ENCODE results near the gene PRR22. TPM values are rescaled to one million over a fixed set of nuclear protein-coding genes. Genes with fewer than 3 reads are reported as not detected.

Gene PRR22
- total RNA-seq, 4 donors from 2014 or later, result 1.3 to 5.0 (median 2.1) TPM

DNA sequence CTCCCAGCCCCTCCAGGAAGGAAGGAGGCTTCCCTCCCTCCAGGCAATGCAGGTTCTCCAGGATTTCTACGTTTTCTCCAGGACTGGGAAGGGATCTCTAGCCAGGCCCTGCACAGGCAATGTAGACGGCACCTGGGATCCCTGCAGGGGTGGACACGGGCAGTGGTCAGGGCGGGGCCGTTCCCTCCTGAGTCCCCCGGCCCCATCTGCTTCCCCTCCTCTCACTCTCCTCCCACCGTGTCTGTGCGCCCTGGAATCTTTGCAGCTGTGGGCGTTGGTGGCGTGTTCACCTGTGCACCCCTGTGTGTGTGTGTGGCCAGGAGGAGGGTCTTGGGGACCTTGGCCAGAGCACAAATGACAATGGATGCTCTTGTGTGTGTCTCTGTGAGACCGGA, 30.3 kb upstream of the PRR22 start:
- Histone ChIP-seq H3K27ac (no peak overlapping the region), H3K4me1 (peaks cover 0 to 6% (median 3%) of the 10 kb centered on the region in 3 donors), H3K36me3 (no peaks in the 10 kb centered on the region), H3K4me3 (no peak overlapping the region), H3K9me3 (no peaks in the 10 kb centered on the region), H3K27me3 (peaks cover 0 to 19% (median 0%) of the 10 kb centered on the region in 4 donors)
- no peak for TF ChIP-seq POLR2A (IDR thresholded peaks at IDR 0.05)
- TF ChIP-seq, protein P1, sequence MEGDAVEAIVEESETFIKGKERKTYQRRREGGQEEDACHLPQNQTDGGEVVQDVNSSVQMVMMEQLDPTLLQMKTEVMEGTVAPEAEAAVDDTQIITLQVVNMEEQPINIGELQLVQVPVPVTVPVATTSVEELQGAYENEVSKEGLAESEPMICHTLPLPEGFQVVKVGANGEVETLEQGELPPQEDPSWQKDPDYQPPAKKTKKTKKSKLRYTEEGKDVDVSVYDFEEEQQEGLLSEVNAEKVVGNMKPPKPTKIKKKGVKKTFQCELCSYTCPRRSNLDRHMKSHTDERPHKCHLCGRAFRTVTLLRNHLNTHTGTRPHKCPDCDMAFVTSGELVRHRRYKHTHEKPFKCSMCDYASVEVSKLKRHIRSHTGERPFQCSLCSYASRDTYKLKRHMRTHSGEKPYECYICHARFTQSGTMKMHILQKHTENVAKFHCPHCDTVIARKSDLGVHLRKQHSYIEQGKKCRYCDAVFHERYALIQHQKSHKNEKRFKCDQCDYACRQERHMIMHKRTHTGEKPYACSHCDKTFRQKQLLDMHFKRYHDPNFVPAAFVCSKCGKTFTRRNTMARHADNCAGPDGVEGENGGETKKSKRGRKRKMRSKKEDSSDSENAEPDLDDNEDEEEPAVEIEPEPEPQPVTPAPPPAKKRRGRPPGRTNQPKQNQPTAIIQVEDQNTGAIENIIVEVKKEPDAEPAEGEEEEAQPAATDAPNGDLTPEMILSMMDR (IDR thresholded peaks at IDR 0.05), result no peak
- WGBS, 2 donors, result 43 to 86% methylated on average over 1 to 5 of the region's 11 CpGs
- intact Hi-C loops (cut with DNase I), result no loop called here
- no peak for DNase-seq

DNA sequence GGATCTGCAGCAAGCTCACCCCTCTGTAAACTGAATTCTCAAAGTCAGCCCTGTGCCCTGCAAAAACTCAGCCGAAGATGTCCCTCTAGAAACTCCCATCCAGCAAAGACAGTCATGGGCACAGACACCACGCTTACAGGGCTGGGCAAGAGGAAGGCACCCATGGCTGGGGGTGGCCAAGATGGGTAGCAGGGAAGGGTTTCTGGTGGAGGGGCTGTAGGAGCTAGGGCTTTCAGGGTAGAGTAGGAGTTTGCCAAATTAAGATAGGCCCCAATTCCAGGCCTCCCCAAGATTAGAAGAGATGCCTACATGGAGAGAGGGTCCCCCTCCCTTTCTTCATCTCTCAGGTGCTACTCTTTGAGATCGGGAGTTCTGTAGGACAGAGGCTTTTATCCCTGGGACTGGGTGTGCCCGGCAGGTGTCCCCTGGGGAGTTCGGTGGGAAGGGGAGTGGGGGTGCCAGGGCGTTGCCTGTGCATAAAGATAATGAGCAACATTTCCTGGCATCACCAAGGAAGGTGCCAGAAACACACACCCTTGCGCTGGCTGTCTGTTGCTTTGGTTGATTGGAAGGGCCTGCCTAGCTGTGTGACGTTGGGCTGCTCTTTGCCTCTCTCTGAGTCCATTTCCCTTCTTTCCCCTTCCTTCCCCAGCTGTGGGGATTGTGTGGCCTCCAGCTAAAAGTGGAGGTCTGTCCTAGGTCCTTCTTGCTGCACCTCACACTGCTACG, 29.7 kb upstream of the PRR22 start:
- Histone ChIP-seq H3K4me3 (no peak overlapping the region), H3K36me3 (no peaks in the 10 kb centered on the region), H3K27me3 (peaks cover 0 to 19% (median 0%) of the 10 kb centered on the region in 4 donors), H3K27ac (no peak overlapping the region), H3K9me3 (no peaks in the 10 kb centered on the region), H3K4me1 (peaks cover 0 to 6% (median 3%) of the 10 kb centered on the region in 3 donors)
- DNase-seq, result no peak
- 17 to 63% methylated on average over 6 of the region's 9 CpGs for WGBS, 2 donors
- intact Hi-C loops (cut with DNase I), result no loop called here
- TF ChIP-seq, protein P1 (IDR thresholded peaks at IDR 0.05), result no peak
- no peak for TF ChIP-seq POLR2A (IDR thresholded peaks at IDR 0.05)

DNA sequence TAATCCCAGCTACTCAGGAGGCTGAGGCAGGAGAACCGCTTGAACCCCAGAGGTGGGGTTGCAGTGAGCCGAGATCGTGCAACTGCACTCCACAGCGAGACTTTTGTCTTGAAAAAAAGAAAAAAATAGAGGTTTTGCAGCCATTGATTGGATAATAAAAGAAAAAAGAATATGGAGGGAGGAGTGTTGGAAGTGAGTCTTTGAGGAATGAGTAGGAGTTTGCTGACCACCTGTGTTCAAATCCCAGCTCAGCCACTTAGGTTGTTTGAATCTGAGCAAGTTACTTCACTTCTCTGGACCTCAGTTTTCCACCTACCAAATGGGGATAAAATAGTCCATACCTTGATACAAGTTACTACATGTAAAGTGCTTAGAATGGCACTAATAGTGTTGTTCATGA, 26.6 kb upstream of the PRR22 start:
- no peaks in the 10 kb centered on the region for H3K36me3 ChIP-seq
- H3K27ac ChIP-seq, result no peak overlapping the region
- TF ChIP-seq, protein P1 (IDR thresholded peaks at IDR 0.05), result no peak
- TF ChIP-seq POLR2A (IDR thresholded peaks at IDR 0.05), result no peak
- H3K9me3 ChIP-seq, result no peaks in the 10 kb centered on the region
- H3K27me3 ChIP-seq, result peaks cover 0 to 11% (median 0%) of the 10 kb centered on the region in 4 donors
- intact Hi-C loops (cut with DNase I), result no loop called here
- peaks cover 0 to 7% (median 3%) of the 10 kb centered on the region in 3 donors for H3K4me1 ChIP-seq
- H3K4me3 ChIP-seq, result no peak overlapping the region
- DNase-seq, result no peak
- WGBS, 2 donors, result 95% methylated on average over 4 of the region's 4 CpGs

DNA sequence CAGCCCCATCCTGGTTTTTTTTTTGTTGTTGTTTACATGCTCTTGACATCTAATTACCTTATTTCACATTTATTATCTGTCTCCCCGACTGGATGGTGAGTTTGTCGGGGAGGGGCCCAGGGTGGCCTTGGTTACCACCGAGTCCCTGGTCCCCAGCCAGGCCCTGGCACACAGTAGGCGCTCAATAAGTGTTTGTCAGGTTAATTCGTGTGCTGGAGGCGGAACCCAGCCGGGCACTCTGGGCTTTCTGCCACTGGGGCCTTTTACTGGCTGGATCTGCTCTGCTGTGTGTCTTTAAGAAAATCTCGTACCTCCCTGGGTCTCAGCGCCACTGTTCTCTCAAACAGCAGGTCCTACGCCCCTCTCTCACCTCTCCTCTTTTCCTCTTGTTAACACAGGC, 24.9 kb upstream of the PRR22 start:
- intact Hi-C loops (cut with DNase I), result no loop called here
- Histone ChIP-seq H3K27me3 (peaks cover 0 to 19% (median 0%) of the 10 kb centered on the region in 4 donors), H3K9me3 (no peaks in the 10 kb centered on the region), H3K4me1 (peaks cover 2 to 14% (median 8%) of the 10 kb centered on the region in 3 donors), H3K36me3 (no peaks in the 10 kb centered on the region), H3K27ac (no peak overlapping the region), H3K4me3 (no peak overlapping the region)
- WGBS, 2 donors, result 52 to 63% methylated on average over 5 to 10 of the region's 10 CpGs
- no peak for DNase-seq
- no peak for TF ChIP-seq POLR2A (IDR thresholded peaks at IDR 0.05)
- TF ChIP-seq, protein P1 (IDR thresholded peaks at IDR 0.05), result no peak

DNA sequence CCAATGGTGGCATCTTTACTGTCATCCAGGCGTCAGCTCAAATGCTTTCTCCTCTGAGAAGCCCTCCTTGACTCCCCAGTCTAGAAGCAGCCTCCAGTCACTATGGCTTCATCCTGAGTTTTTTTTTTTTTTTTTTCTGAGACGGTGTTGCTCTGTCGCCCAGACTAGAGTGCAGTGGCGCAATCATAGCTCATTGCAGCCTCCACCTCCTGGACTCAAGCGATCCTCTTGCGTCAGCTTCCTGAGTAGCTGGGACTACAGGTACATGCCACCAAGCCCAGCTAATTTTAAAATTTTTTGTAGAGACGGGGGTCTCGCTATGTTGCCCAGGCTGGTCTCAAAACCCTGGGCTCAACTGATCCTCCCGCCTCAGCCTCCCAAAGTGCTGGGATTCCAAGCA, 24.5 kb upstream of the PRR22 start:
- Histone ChIP-seq H3K9me3 (no peaks in the 10 kb centered on the region), H3K4me3 (no peak overlapping the region), H3K27me3 (peaks cover 0 to 22% (median 0%) of the 10 kb centered on the region in 4 donors), H3K36me3 (no peaks in the 10 kb centered on the region), H3K27ac (no peak overlapping the region), H3K4me1 (peaks cover 4 to 19% (median 13%) of the 10 kb centered on the region in 3 donors)
- intact Hi-C loops (cut with DNase I), result no loop called here
- DNase-seq, result no peak
- WGBS, 2 donors, result 69 to 77% methylated on average over 6 to 9 of the region's 9 CpGs
- TF ChIP-seq POLR2A (IDR thresholded peaks at IDR 0.05), result no peak
- TF ChIP-seq, protein P1 (IDR thresholded peaks at IDR 0.05), result no peak
